ENCODE results near the gene RAD51B. TPM values are rescaled to one million over a fixed set of nuclear protein-coding genes. Genes with fewer than 3 reads are reported as not detected.

RAD51B gene
- total and polyA plus RNA-seq, 9 of the 15 experiments (the other 6 are each of a cell fraction or from before 2014, with no cell fraction given), result 8.5 to 17.3 (median 11.3) TPM

- TF ChIP-seq SMAD3 (CRISPR knock-in tag; conservative IDR thresholded peaks at IDR 0.05) (no peak), MEF2D (tag; conservative IDR thresholded peaks at IDR 0.05; ENCODE audit: low read depth) (no peak), TFAM (CRISPR knock-in tag; conservative IDR thresholded peaks at IDR 0.05) (no peak), TCF15 (CRISPR knock-in tag; IDR thresholded peaks at IDR 0.05) (no peak)
These were observed 212.6 kb downstream of the RAD51B start (continued) for GRCh38 chr14:68032154-68032553.

- 14% methylated on average over 2 of the region's 2 CpGs for WGBS (ENCODE audit: insufficient coverage, low coverage, missing lambda C conversion rate)
- H3K9me1 ChIP-seq (ENCODE audit: control insufficient read depth, insufficient read depth, low read length), result no peaks in the 10 kb centered on the region
- DNase-seq (ENCODE audit: extremely low read depth in 1 of 4, low spot score in 3 of 4) (no peak), ATAC-seq (no peak), FAIRE-seq (no peak)
- H3K27ac ChIP-seq (ENCODE audit: extremely low read depth, low read depth, low read length), result no peak overlapping the region
- no peak overlapping the region for H3K9ac ChIP-seq (ENCODE audit: insufficient read depth in 1 of 2, low read depth in 2 of 2, low read length in 2 of 2)
- H3K4me3 ChIP-seq, result no peak overlapping the region
- in situ Hi-C loops (cut with MboI), result loop anchor here (10.0 kb wide), 1 partner anchor 449 kb away; no protein-coding TSS in a partner anchor
- intact Hi-C loops (cut with micrococcal nuclease), result no loop called here
- H3K79me2 ChIP-seq (ENCODE audit: control insufficient read depth, insufficient read depth, low read length), result no peaks in the 10 kb centered on the region
- H3K27me3 ChIP-seq (ENCODE audit: control insufficient read depth in 2 of 2, insufficient read depth in 2 of 2, low read length in 2 of 2), result no peaks in the 10 kb centered on the region
- no peaks in the 10 kb centered on the region for H3K4me1 ChIP-seq (replicated peaks in 1 of 2; ENCODE audit: control insufficient read depth in 2 of 2, insufficient read depth in 2 of 2, low read length in 2 of 2)
- H4K20me1 ChIP-seq (replicated peaks; ENCODE audit: control insufficient read depth, insufficient read depth, low read length), result no peaks in the 10 kb centered on the region
- ChIA-PET POLR2A (no interaction called here), CTCF (ENCODE audit: low intra/inter-chr PET ratio) (no interaction called here)
- no peaks in the 10 kb centered on the region for H3K36me3 ChIP-seq (ENCODE audit: control insufficient read depth, insufficient read depth, low read length)
- no peak overlapping the region for H2AFZ ChIP-seq (ENCODE audit: low read depth, low read length)
- H3K9me3 ChIP-seq (replicated peaks; ENCODE audit: control insufficient read depth, insufficient read depth, low read depth, low read length), result no peaks in the 10 kb centered on the region
- H3K4me2 ChIP-seq (ENCODE audit: insufficient read depth, low read length), result no peak overlapping the region
- BruUV-seq (replicated peaks), result no TSS peak
- no peak for TF ChIP-seq KLF1 (tag; IDR thresholded peaks at IDR 0.05)
- TF ChIP-seq, protein P1, sequence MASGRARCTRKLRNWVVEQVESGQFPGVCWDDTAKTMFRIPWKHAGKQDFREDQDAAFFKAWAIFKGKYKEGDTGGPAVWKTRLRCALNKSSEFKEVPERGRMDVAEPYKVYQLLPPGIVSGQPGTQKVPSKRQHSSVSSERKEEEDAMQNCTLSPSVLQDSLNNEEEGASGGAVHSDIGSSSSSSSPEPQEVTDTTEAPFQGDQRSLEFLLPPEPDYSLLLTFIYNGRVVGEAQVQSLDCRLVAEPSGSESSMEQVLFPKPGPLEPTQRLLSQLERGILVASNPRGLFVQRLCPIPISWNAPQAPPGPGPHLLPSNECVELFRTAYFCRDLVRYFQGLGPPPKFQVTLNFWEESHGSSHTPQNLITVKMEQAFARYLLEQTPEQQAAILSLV (tag; IDR thresholded peaks at IDR 0.05), result no peak
- no peak for TF ChIP-seq CREB5 (CRISPR knock-in tag; IDR thresholded peaks at IDR 0.05)
- TF ChIP-seq, protein P2, sequence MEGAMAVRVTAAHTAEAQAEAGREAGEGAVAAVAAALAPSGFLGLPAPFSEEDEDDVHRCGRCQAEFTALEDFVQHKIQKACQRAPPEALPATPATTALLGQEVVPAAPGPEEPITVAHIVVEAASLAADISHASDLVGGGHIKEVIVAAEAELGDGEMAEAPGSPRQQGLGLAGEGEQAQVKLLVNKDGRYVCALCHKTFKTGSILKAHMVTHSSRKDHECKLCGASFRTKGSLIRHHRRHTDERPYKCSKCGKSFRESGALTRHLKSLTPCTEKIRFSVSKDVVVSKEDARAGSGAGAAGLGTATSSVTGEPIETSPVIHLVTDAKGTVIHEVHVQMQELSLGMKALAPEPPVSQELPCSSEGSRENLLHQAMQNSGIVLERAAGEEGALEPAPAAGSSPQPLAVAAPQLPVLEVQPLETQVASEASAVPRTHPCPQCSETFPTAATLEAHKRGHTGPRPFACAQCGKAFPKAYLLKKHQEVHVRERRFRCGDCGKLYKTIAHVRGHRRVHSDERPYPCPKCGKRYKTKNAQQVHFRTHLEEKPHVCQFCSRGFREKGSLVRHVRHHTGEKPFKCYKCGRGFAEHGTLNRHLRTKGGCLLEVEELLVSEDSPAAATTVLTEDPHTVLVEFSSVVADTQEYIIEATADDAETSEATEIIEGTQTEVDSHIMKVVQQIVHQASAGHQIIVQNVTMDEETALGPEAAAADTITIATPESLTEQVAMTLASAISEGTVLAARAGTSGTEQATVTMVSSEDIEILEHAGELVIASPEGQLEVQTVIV (CRISPR knock-in tag; IDR thresholded peaks at IDR 0.05; ENCODE audit: borderline replicate concordance), result no peak
- no peak for TF ChIP-seq ZNF780A (CRISPR knock-in tag; IDR thresholded peaks at IDR 0.05)
- TF ChIP-seq RNF219 (CRISPR knock-in tag; IDR thresholded peaks at IDR 0.05), result no peak
- no peak for TF ChIP-seq HSF4 (CRISPR knock-in tag; IDR thresholded peaks at IDR 0.05; ENCODE audit: borderline replicate concordance)
These were observed 213.9 kb downstream of the RAD51B start for GRCh38 chr14:68033336-68033932.

Measured in K562 (cell line).